Esophagus muscularis mucosa (tissue), 4 donors: ENCODE measurements around the gene MET.

ENCODE experiments used
- EP300 ChIP-seq: sonication (generic); formaldehyde crosslinking; IDR thresholded peaks from one replicate; pipeline ENCODE4 v1.6.1; 2017; ENCODE audit warnings: antibody characterized with exemption
- POLR2A ChIP-seq: fragments of 450-650 bp; IDR thresholded peaks from one replicate; pipeline ENCODE4 v1.6.1; 2017; ENCODE audit warnings: antibody characterized with exemption, moderate library complexity, mild to moderate bottlenecking, low read depth
- POLR2AphosphoS5 ChIP-seq, 2 donors: sonication (generic); formaldehyde crosslinking; IDR thresholded peaks; one replicate each; pipeline ENCODE4 v1.6.1; 2017; ENCODE audit warnings: antibody characterized with exemption in 2 of 2
- TF ChIP-seq, protein P1 (sequence below), 3 experiments: fragments of 200-600 bp in 2 of 3; fragments of 450-650 bp in 1 of 3; sonication (generic) in 2 of 3; IDR thresholded peaks; one replicate each; pipeline ENCODE4 v1.5.1; 2017 to 2019; ENCODE audit warnings: antibody characterized with exemption in 3 of 3, mild to moderate bottlenecking in 2 of 3, moderate library complexity in 1 of 3

DNA sequence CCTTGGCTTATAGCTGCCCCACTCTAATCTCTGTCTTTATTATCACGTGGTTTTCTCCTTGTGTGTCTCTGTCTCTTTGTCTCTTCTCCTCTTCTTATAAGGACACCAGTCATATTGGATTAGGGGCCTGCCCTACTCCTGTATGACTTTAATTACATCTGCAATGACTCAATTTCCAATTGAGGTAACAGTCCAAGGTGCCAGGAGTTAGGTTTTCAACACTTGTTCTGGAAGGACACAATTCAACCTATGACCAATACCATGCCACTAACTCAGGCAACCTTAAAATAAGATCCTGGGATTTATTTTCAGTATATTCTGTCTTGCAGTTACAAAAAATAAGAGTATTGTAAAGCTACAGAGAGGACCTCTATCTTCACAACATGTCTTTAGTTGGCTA is 21.6 kb upstream of the MET start:
- TF ChIP-seq, protein P1, sequence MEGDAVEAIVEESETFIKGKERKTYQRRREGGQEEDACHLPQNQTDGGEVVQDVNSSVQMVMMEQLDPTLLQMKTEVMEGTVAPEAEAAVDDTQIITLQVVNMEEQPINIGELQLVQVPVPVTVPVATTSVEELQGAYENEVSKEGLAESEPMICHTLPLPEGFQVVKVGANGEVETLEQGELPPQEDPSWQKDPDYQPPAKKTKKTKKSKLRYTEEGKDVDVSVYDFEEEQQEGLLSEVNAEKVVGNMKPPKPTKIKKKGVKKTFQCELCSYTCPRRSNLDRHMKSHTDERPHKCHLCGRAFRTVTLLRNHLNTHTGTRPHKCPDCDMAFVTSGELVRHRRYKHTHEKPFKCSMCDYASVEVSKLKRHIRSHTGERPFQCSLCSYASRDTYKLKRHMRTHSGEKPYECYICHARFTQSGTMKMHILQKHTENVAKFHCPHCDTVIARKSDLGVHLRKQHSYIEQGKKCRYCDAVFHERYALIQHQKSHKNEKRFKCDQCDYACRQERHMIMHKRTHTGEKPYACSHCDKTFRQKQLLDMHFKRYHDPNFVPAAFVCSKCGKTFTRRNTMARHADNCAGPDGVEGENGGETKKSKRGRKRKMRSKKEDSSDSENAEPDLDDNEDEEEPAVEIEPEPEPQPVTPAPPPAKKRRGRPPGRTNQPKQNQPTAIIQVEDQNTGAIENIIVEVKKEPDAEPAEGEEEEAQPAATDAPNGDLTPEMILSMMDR (IDR thresholded peaks at IDR 0.05): no peak
- no peak for TF ChIP-seq EP300
- TF ChIP-seq POLR2A: no peak
- no peak for TF ChIP-seq POLR2AphosphoS5 (IDR thresholded peaks at IDR 0.05)
